ENCODE results near the gene PKM.
A peak's percentile ranks its signal among the peaks of the same experiment; 100 is the strongest.

The PKM gene

GRCh38 chr15:72199721-72200212 lies 31.2 kb downstream of the PKM start:
- Histone ChIP-seq H3K36me3 (ENCODE audit: insufficient read depth, low read length) (peaks cover 63% of the 10 kb centered on the region), H3K27me3 (ENCODE audit: insufficient read depth, low read length) (peaks cover 28% of the 10 kb centered on the region), H3K4me3 (ENCODE audit: low read length) (no peak overlapping the region), H3K9me3 (ENCODE audit: insufficient read depth, low read depth, low read length) (no peaks in the 10 kb centered on the region), H3K27ac (ENCODE audit: low read depth, low read length) (no peak overlapping the region), H3K9ac (ENCODE audit: low read depth, low read length) (no peak overlapping the region), H3K4me1 (ENCODE audit: insufficient read depth, low read length) (no peaks in the 10 kb centered on the region)
- 82% methylated on average over 2 of the region's 2 CpGs for WGBS

- Histone ChIP-seq H3K27ac (ENCODE audit: low read depth, low read length) (no peak overlapping the region), H3K9ac (ENCODE audit: low read depth, low read length) (no peak overlapping the region), H3K4me1 (ENCODE audit: insufficient read depth, low read length) (0 out of 2 replicates have a peak, but pooled peaks cover 1% of the 10 kb centered on the region), H3K36me3 (ENCODE audit: insufficient read depth, low read length) (peaks cover 57% of the 10 kb centered on the region), H3K9me3 (ENCODE audit: insufficient read depth, low read depth, low read length) (no peaks in the 10 kb centered on the region), H3K4me3 (ENCODE audit: low read length) (no peak overlapping the region), H3K27me3 (ENCODE audit: insufficient read depth, low read length) (peaks cover 30% of the 10 kb centered on the region)
- WGBS = 90% methylated on average over 2 of the region's 2 CpGs
Measured at GRCh38 chr15:72199205-72199515, 31.8 kb downstream of the PKM start.

GRCh38 chr15:72198356-72199204 lies 32.4 kb downstream of the PKM start:
- 77% methylated on average over 10 of the region's 11 CpGs for WGBS
- no peak overlapping the region for H3K27ac ChIP-seq (ENCODE audit: low read depth, low read length)
- H3K9me3 ChIP-seq (ENCODE audit: insufficient read depth, low read depth, low read length) = no peaks in the 10 kb centered on the region
- H3K36me3 ChIP-seq (ENCODE audit: insufficient read depth, low read length) = peaks cover 51% of the 10 kb centered on the region
- H3K27me3 ChIP-seq (ENCODE audit: insufficient read depth, low read length) = peaks cover 32% of the 10 kb centered on the region
- no peak overlapping the region for H3K9ac ChIP-seq (ENCODE audit: low read depth, low read length)
- peak overlapping the region; percentile 42 for H3K4me3 ChIP-seq (ENCODE audit: low read length)
- 0 out of 2 replicates have a peak, but pooled peaks cover 6% of the 10 kb centered on the region for H3K4me1 ChIP-seq (ENCODE audit: insufficient read depth, low read length)

- Histone ChIP-seq H3K27me3 (ENCODE audit: insufficient read depth, low read length) (peaks cover 32% of the 10 kb centered on the region), H3K9ac (ENCODE audit: low read depth, low read length) (peak within 1 kb of the TSS; percentile 29; the same call in 1 of the 2 replicates), H3K4me3 (ENCODE audit: low read length) (peak within 1 kb of the TSS; percentile 70), H3K9me3 (ENCODE audit: insufficient read depth, low read depth, low read length) (no peaks in the 10 kb centered on the region), H3K36me3 (ENCODE audit: insufficient read depth, low read length) (peaks cover 42% of the 10 kb centered on the region), H3K4me1 (ENCODE audit: insufficient read depth, low read length) (0 out of 2 replicates have a peak, but pooled peaks cover 6% of the 10 kb centered on the region), H3K27ac (ENCODE audit: low read depth, low read length) (no peak within 1 kb of the TSS)
- WGBS = 8% methylated on average over 73 of the region's 83 CpGs
Measured at GRCh38 chr15:72197460-72198355, 33.3 kb downstream of the PKM start, which contains the start of gene GRAMD2A. TSS of gene GRAMD2A (minus strand) at chr15:72197787.

GRCh38 chr15:72197041-72197459 lies 33.9 kb downstream of the PKM start:
- peak overlapping the region; percentile 70 for H3K4me3 ChIP-seq (ENCODE audit: low read length)
- H3K27me3 ChIP-seq (ENCODE audit: insufficient read depth, low read length) = peaks cover 32% of the 10 kb centered on the region
- H3K36me3 ChIP-seq (ENCODE audit: insufficient read depth, low read length) = peaks cover 36% of the 10 kb centered on the region
- 0 out of 2 replicates have a peak, but pooled peaks cover 6% of the 10 kb centered on the region for H3K4me1 ChIP-seq (ENCODE audit: insufficient read depth, low read length)
- no peaks in the 10 kb centered on the region for H3K9me3 ChIP-seq (ENCODE audit: insufficient read depth, low read depth, low read length)
- peak overlapping the region; percentile 29; the same call in 1 of the 2 replicates for H3K9ac ChIP-seq (ENCODE audit: low read depth, low read length)
- 4% methylated on average over 35 of the region's 35 CpGs for WGBS
- H3K27ac ChIP-seq (ENCODE audit: low read depth, low read length) = no peak overlapping the region

- peaks cover 32% of the 10 kb centered on the region for H3K27me3 ChIP-seq (ENCODE audit: insufficient read depth, low read length)
- H3K4me3 ChIP-seq (ENCODE audit: low read length) = peak overlapping the region; percentile 70
- H3K27ac ChIP-seq (ENCODE audit: low read depth, low read length) = no peak overlapping the region
- H3K9me3 ChIP-seq (ENCODE audit: insufficient read depth, low read depth, low read length) = no peaks in the 10 kb centered on the region
- peak overlapping the region; percentile 29; the same call in 1 of the 2 replicates for H3K9ac ChIP-seq (ENCODE audit: low read depth, low read length)
- WGBS = 57% methylated on average over 13 of the region's 13 CpGs
- H3K36me3 ChIP-seq (ENCODE audit: insufficient read depth, low read length) = peaks cover 31% of the 10 kb centered on the region
- 0 out of 2 replicates have a peak, but pooled peaks cover 6% of the 10 kb centered on the region for H3K4me1 ChIP-seq (ENCODE audit: insufficient read depth, low read length)
Measured at GRCh38 chr15:72196409-72197040, 34.5 kb downstream of the PKM start.

- Histone ChIP-seq H3K9me3 (ENCODE audit: insufficient read depth, low read depth, low read length) (no peaks in the 10 kb centered on the region), H3K27ac (ENCODE audit: low read depth, low read length) (no peak overlapping the region)
- WGBS = 70% methylated on average over 6 of the region's 6 CpGs
Measured at GRCh38 chr15:72195101-72195511, 35.9 kb downstream of the PKM start.

GRCh38 chr15:72193836-72194396 lies 37.1 kb downstream of the PKM start:
- Histone ChIP-seq H3K36me3 (ENCODE audit: insufficient read depth, low read length) (peaks cover 5% of the 10 kb centered on the region), H3K27me3 (ENCODE audit: insufficient read depth, low read length) (peaks cover 32% of the 10 kb centered on the region), H3K4me1 (ENCODE audit: insufficient read depth, low read length) (0 out of 2 replicates have a peak, but pooled peaks cover 6% of the 10 kb centered on the region), H3K9me3 (ENCODE audit: insufficient read depth, low read depth, low read length) (no peaks in the 10 kb centered on the region), H3K4me3 (ENCODE audit: low read length) (no peak overlapping the region), H3K27ac (ENCODE audit: low read depth, low read length) (no peak overlapping the region), H3K9ac (ENCODE audit: low read depth, low read length) (no peak overlapping the region)
- 66% methylated on average over 8 of the region's 8 CpGs for WGBS

More at GRCh38 chr15:72195101-72195511, 35.9 kb downstream of the PKM start:
- peaks cover 16% of the 10 kb centered on the region for H3K36me3 ChIP-seq (ENCODE audit: insufficient read depth, low read length)
- H3K4me3 ChIP-seq (ENCODE audit: low read length) = no peak overlapping the region
- H3K4me1 ChIP-seq (ENCODE audit: insufficient read depth, low read length) = 0 out of 2 replicates have a peak, but pooled peaks cover 6% of the 10 kb centered on the region
- H3K9ac ChIP-seq (ENCODE audit: low read depth, low read length) = no peak overlapping the region
- peaks cover 32% of the 10 kb centered on the region for H3K27me3 ChIP-seq (ENCODE audit: insufficient read depth, low read length)

GRCh38 chr15:72192416-72192815 lies 38.6 kb downstream of the PKM start:
- no peaks in the 10 kb centered on the region for H3K9me3 ChIP-seq (ENCODE audit: insufficient read depth, low read depth, low read length)
- H3K4me3 ChIP-seq (ENCODE audit: low read length) = no peak overlapping the region
- H3K27me3 ChIP-seq (ENCODE audit: insufficient read depth, low read length) = peaks cover 30% of the 10 kb centered on the region
- H3K36me3 ChIP-seq (ENCODE audit: insufficient read depth, low read length) = no peaks in the 10 kb centered on the region
- H3K27ac ChIP-seq (ENCODE audit: low read depth, low read length) = no peak overlapping the region
- no CpG with 5 or more reads among the region's 3 CpGs for WGBS
- H3K4me1 ChIP-seq (ENCODE audit: insufficient read depth, low read length) = 0 out of 2 replicates have a peak, but pooled peaks cover 6% of the 10 kb centered on the region
- H3K9ac ChIP-seq (ENCODE audit: low read depth, low read length) = no peak overlapping the region

GRCh38 chr15:72189250-72189902 lies 41.6 kb downstream of the PKM start:
- H3K9me3 ChIP-seq (ENCODE audit: insufficient read depth, low read depth, low read length) = no peaks in the 10 kb centered on the region
- H3K4me3 ChIP-seq (ENCODE audit: low read length) = no peak overlapping the region
- H3K4me1 ChIP-seq (ENCODE audit: insufficient read depth, low read length) = peaks cover 9% of the 10 kb centered on the region; the same call in 1 of the 2 replicates
- no peaks in the 10 kb centered on the region for H3K36me3 ChIP-seq (ENCODE audit: insufficient read depth, low read length)
- H3K9ac ChIP-seq (ENCODE audit: low read depth, low read length) = no peak overlapping the region
- WGBS = 90% methylated on average over 2 of the region's 2 CpGs
- H3K27me3 ChIP-seq (ENCODE audit: insufficient read depth, low read length) = peaks cover 19% of the 10 kb centered on the region
- H3K27ac ChIP-seq (ENCODE audit: low read depth, low read length) = no peak overlapping the region
